ENCODE results near the gene LRRC10B. TPM values are rescaled to one million over a fixed set of nuclear protein-coding genes. Genes with fewer than 3 reads are reported as not detected.
"Not testable (repeated sequence)": the region's sequence is repeated elsewhere in the genome, so short reads cannot be mapped to it uniquely, and the experiment has no call there.

LRRC10B gene
- total RNA-seq: under 1 TPM; 0.61 to 0.75 TPM
- long read RNA-seq, partial matches to known transcripts: 0 of 1 reads
- long read RNA-seq, other reads (novel, unspliced or antisense): 0 of 1 reads

- ATAC-seq (peak; percentile 85), DNase-seq (peak; percentile 87 to 88)
- intact Hi-C loops (cut with DNase I, micrococcal nuclease): no loop called here
These were observed at the start of gene LRRC10B for GRCh38 chr11:61507962-61508861. Gene LRRC10B, plus strand, starts transcription at chr11:61508749. Its CDS starts 250 bp downstream, at chr11:61508999.

DNA sequence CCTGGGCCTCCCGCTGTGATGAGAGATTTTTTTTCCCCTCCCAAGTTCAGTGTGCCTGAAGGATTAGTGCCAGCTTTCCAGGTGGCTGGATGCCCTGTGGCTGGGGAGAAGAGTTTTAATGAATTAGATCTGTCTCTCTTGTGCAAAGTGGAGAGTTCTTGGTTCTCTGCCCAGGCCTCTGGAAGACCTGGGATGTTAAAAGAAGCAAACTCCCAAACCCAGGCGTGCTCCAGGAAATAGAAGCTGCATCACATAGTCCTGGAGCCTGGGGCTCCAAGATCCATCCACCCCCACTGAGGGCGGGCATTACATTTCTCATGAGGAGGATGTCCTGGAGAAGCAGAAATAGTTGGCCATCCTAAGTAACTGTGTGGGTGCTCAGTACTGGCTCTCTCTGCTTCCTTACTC is 48.1 kb upstream of the LRRC10B start:
- DNase-seq (peak in 1 of 2 donors; percentile 49), ATAC-seq (no peak)
- intact Hi-C loops (cut with DNase I, micrococcal nuclease): no loop called here

DNA sequence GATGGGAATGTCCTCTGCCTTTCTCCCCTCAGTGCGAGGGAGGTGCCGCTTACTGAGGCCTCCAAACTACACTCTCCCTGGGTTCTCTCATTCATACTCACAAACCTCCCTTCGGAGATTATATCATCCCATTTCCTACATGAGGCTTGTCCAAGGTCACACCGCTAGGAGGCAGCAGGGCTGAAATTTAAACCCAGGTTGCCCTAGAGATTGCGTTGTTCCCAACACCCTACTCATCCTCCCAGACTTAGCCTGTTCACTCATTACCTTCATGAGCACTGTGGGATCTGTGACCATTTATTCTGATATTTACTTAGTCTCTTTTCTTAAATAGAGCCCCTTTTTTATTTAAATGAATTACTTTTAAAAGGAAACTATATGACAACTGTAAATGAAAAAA is 47.6 kb upstream of the LRRC10B start:
- intact Hi-C loops (cut with DNase I, micrococcal nuclease): no loop called here
- peak; percentile 21 for ATAC-seq

GRCh38 chr11:61467602-61468001 is 40.9 kb upstream of the LRRC10B start:
- intact Hi-C loops (cut with DNase I, micrococcal nuclease); DNase-seq; ATAC-seq: not testable (repeated sequence)

More for the DNA sequence above, 47.6 kb upstream of the LRRC10B start:
- DNase-seq: no peak

DNA sequence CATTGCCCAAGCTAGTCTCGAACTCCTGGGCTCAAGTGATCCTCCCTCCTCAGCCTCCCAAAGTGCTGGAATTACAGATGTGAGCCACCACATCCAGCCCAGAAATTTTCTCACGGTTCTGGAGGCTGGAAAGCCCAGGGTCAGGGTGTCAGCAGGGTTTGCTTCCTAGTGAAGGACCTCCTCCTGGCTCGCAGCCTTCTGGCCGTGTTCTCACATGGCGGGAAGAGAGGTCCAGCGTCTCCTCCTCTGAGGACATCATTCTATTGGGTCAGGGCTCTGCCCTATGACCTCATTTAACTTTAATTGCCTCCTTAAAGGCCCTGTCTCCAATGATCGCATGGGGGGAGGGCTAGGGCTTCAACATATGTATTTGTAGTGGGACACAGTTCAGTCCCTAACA is 40.5 kb upstream of the LRRC10B start:
- intact Hi-C loops (cut with DNase I, micrococcal nuclease): no loop called here
- ATAC-seq: no peak
- DNase-seq: no peak

DNA sequence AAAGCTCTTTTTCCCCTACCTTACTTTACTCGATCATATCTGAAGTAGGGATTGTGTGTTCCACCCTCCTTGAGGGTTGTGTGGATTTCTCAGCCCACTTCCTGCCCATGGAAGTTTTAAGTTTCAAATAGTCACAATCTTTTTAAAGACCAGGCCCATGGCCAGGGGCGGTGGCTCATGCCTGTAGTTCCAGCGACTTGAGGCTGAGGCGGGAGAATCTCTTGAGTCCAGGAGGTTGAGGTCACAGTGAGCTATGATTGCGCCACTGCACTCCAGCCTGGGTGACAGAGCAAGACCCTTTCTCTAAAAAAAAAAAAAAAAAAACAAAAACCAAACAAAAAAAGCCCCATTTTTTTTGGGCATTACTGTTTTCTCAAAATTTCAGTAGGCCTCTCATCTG is 36.3 kb upstream of the LRRC10B start:
- ATAC-seq: no peak
- intact Hi-C loops (cut with DNase I, micrococcal nuclease): loop anchor here in 1 of 2 donors (10.0 kb wide), 1 partner anchor 163 kb away; no protein-coding TSS in a partner anchor
- DNase-seq: no peak

GRCh38 chr11:61472868-61473267 is 35.7 kb upstream of the LRRC10B start:
- intact Hi-C loops (cut with DNase I, micrococcal nuclease): loop anchor here in 1 of 2 donors (10.0 kb wide), 1 partner anchor 162 kb away; no protein-coding TSS in a partner anchor
- peak in 1 of 2 donors; percentile 60 for DNase-seq
- ATAC-seq: no peak

DNA sequence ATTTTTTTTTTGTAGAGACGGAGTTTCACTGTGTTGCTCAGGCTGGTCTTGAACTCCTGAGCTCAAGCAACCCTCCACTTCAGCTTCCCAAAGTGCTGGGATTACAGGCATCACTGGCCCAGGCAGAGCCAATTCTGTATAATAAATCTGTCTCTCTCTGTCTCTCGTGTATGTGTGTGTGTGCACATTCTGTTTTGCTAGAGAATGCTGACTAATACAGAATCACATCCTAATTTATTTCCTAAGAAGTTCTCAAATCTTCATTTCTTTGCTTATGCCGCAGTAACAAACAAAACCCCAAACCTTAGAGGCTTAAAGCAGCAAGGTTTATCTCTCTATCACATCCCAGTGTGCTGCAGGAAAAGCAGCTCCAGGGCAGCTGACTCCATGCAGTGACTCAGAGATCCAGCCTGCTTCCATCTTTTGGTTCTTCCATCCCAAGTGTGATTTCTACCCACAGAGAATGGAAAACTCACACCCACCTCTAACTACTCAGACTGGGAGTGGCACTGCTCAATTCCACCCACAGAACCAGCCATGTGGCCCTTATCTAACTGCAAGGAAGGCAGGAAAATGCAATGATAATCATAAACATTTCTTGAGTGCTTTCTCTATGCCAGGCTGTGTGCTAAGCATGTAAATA is 35.1 kb upstream of the LRRC10B start:
- ATAC-seq (peak; percentile 80), DNase-seq (no peak)
- intact Hi-C loops (cut with DNase I, micrococcal nuclease): loop anchor here in 1 of 2 donors (10.0 kb wide), 1 partner anchor 161 kb away; no protein-coding TSS in a partner anchor

DNA sequence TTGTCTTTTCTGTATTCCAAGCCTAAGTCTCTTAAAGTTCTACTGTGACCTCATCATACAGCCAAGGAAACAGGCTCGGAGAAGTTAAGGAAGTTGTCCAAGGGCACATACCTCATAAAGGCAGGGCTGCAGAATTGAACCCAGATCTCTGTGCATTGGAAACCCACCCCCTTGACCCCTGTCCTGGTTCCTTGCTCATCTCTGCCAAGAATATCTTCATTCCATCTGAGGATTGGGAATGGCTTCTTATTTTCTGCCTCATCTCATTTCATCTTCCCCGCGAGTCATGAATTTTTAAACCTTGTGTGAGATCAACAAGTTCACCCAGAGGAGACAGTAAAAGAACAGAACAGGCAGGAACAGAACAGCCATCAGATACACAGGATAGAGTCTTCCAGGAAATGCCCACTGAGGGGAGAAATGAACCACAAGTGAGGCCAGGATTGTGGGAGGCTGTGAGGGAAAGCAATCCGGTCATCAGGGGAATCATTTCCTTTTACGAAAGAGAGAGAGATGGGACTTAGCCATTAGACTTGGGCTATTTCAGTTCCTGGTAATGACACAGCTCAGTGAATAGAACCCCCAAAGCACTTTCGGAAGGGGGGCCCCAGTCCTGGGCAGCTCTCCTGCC is 34.4 kb upstream of the LRRC10B start:
- intact Hi-C loops (cut with DNase I, micrococcal nuclease): loop anchor here in 1 of 2 donors (10.0 kb wide), 1 partner anchor 161 kb away; no protein-coding TSS in a partner anchor
- ATAC-seq: no peak
- no peak for DNase-seq

DNA sequence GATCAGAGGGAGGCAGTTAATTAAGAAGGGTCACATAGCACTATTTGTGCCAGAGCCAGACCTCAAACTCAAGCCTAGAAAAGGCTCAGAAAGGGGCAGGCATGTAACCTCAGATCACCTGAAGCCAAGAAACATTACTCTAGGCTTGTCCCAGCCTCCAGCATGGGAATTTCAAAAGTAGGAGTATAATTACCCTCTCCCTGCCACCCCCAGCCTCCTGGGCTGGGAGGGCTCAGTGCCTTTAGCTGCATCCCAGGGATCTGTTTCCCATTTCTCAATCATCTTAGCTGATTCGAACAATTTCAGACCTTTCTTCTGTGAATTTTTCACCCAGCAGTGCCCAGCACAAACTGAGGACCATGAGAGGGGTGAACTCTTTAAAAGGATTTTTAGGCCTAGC is 33.1 kb upstream of the LRRC10B start:
- no peak for DNase-seq
- ATAC-seq: no peak
- intact Hi-C loops (cut with DNase I, micrococcal nuclease): loop anchor here in 1 of 2 donors (10.0 kb wide), 1 partner anchor 159 kb away; no protein-coding TSS in a partner anchor

DNA sequence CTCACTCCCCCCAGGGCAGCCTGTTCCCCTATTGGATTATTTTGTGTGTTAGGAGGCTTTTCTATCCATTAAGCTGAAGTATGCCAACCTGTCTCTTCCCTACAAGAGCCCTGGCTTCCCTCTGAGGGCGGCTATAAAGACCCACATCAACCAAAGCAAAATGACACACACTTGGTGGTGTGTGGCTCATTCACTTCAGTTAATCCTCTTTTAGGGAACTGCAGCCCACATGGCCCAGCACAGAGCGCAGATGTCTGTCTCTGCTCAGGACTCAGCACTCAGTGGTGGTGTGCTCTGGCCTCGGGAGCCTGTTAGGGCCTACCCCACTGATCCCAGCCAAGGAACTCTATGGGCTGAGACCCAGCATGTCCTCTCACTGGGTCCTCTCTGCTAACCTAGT is 32.2 kb upstream of the LRRC10B start:
- ATAC-seq (no peak), DNase-seq (no peak)
- intact Hi-C loops (cut with DNase I, micrococcal nuclease): loop anchor here (2.0 to 10.0 kb wide), 2 partner anchors 40 to 158 kb away; no protein-coding TSS in a partner anchor

DNA sequence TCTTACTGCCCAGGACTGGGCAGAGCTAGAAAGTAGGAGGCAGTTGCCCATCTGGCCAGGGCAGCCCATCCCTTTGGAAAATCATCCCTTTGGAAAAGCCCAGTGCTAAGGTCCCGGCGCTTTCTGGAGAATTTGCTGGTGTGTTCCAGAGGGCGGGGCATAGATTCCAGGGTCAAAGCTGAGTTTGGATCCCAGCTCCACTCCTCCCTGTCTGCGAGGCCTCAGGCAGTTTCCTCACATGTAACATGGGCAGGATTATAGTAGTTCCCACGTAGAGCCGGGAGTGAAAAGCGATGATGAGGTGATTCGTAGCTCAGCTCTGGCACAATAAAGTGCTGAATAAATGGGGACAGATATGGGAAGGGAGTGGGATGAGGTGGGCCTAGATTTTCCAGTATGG is 31.4 kb upstream of the LRRC10B start:
- intact Hi-C loops (cut with DNase I, micrococcal nuclease): loop anchor here (2.0 to 10.0 kb wide), 2 partner anchors 40 to 158 kb away; no protein-coding TSS in a partner anchor
- ATAC-seq (peak; percentile 11), DNase-seq (no peak)

DNA sequence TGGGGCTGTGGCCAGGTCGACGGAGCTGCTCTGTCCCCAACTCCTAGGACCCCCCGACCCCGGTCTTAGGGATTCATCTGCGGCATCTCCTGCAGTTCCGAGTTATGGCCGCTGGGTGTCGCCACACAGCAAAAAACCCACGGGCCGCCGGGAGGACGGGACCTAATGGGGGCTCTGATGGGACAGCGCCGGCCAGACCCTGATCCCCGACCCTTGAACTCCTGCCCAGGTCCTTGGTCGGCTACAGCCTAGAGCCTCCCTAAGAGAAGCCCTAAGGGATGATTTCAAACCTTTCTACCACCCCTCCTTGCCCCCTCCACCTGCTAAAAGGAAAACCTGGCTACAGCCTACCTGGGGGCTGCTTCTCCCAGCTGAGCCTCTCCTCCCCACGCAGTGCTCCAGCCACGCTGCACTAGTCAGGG is 30.8 kb upstream of the LRRC10B start:
- peak; percentile 17 for ATAC-seq
- DNase-seq: peak in 1 of 2 donors; percentile 52
- intact Hi-C loops (cut with DNase I, micrococcal nuclease): loop anchor here (2.0 to 10.0 kb wide), 2 partner anchors 39 to 157 kb away; no protein-coding TSS in a partner anchor

GRCh38 chr11:61479360-61480058 is 29.0 kb upstream of the LRRC10B start:
- intact Hi-C loops (cut with DNase I, micrococcal nuclease): loop anchor here in 1 of 2 donors (10.0 kb wide), 1 partner anchor 155 kb away; no protein-coding TSS in a partner anchor
- DNase-seq, ATAC-seq: not testable (repeated sequence)

GRCh38 chr11:61480261-61480993 is 28.1 kb upstream of the LRRC10B start:
- DNase-seq (no peak), ATAC-seq (no peak)
- intact Hi-C loops (cut with DNase I, micrococcal nuclease): no loop called here

DNA sequence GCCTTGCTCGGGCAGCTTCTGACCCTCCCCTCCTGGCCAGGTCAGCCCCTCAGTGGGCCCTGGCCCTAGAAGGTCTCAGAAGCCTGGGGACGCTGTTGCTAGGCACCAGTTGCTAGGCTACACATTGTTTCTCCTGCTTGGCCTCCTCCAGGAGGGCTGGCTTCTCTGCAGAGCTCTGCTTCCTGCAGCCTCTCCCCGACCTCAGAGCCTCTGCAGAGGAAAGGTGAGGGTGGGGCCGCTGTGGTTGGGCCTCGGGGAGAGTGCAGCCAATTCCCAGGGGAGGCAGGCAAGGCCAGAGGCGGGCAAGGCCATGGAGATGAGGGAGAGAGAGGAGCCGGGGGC is 27.6 kb upstream of the LRRC10B start:
- DNase-seq (peak; percentile 42 to 46), ATAC-seq (peak; percentile 83)
- intact Hi-C loops (cut with DNase I, micrococcal nuclease): no loop called here

DNA sequence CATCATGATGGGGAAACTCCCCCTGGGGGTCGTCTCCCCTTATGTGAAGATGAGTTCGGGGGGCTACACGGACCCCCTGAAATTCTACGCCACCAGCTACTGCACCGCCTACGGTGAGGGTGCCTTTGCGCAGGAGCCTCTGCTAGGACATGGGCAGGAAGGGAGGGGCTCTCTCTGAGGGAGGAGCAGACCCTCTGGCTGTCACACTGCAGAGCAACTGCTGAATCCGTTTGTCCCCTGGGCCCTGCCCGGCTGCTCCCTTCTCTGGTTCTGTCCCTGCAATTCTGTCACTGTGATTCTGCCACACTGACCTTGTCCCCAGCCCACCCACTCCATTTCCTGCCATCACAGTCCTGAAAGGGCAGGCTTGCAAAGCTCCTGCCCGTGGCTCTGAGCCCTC is 26.7 kb upstream of the LRRC10B start:
- ATAC-seq: no peak
- intact Hi-C loops (cut with DNase I, micrococcal nuclease): no loop called here
- no peak for DNase-seq

All from left colon (tissue), 2 donors.